Skin epidermis (tissue), 12 donors: Measurements from ENCODE around the gene AFG3L2.
"Not testable (repeated sequence)": the region's sequence is repeated elsewhere in the genome, so short reads cannot be mapped to it uniquely, and the experiment has no call there.

Experiments
- H3K27ac ChIP-seq, 21 experiments: fragments of 200-600 bp; sonication (generic) in 11 of 21; one replicate each; pipeline ENCODE4 v1.5.0; 2020; ENCODE audit warnings: mild to moderate bottlenecking in 3 of 21, inconsistent platforms in 2 of 21, moderate library complexity in 2 of 21
- H3K4me3 ChIP-seq, 7 experiments: fragments of 200-600 bp; sonication (generic) in 2 of 7; one replicate each; pipeline ENCODE4 v1.5.0; 2020; ENCODE audit warnings: inconsistent platforms in 2 of 7, mild to moderate bottlenecking in 2 of 7, moderate library complexity in 1 of 7

The AFG3L2 gene

GRCh38 chr18:12376754-12377555, at the start of gene AFG3L2:
TSS of gene AFG3L2 (minus strand) at chr18:12377227. CDS start at chr18:12377082, 145 bp downstream.
- peak within 1 kb of the TSS; percentile 56 to 96 (median 78) for H3K4me3 ChIP-seq
- H3K27ac ChIP-seq: peak within 1 kb of the TSS; percentile 91 to 100 (median 98)

- no peak overlapping the region for H3K27ac ChIP-seq
- H3K4me3 ChIP-seq: no peak overlapping the region
Measured at GRCh38 chr18:12424252-12424651, 47.2 kb upstream of the AFG3L2 start.

- Histone ChIP-seq H3K4me3 (no peak overlapping the region), H3K27ac (no peak overlapping the region)
Measured at GRCh38 chr18:12423820-12424219, 46.8 kb upstream of the AFG3L2 start.

GRCh38 chr18:12423393-12423792, 46.4 kb upstream of the AFG3L2 start:
- Histone ChIP-seq H3K4me3 (no peak overlapping the region), H3K27ac (no peak overlapping the region)

GRCh38 chr18:12422936-12423335, 45.9 kb upstream of the AFG3L2 start:
- Histone ChIP-seq H3K27ac (no peak overlapping the region), H3K4me3 (no peak overlapping the region)

GRCh38 chr18:12421732-12422131, 44.7 kb upstream of the AFG3L2 start:
- Histone ChIP-seq H3K4me3 (no peak overlapping the region), H3K27ac (no peak overlapping the region)

GRCh38 chr18:12420821-12421421, 43.9 kb upstream of the AFG3L2 start:
- Histone ChIP-seq H3K4me3 (peak overlapping the region in 6 of 7 experiments; percentile 26 to 60 (median 50)), H3K27ac (peak overlapping the region in 4 of 21 experiments; percentile 5 to 56 (median 18))

GRCh38 chr18:12417687-12418086, 40.7 kb upstream of the AFG3L2 start:
- no peak overlapping the region for H3K4me3 ChIP-seq

GRCh38 chr18:12416098-12416729, 39.2 kb upstream of the AFG3L2 start:
- no peak overlapping the region for H3K4me3 ChIP-seq
- peak overlapping the region in 11 of 21 experiments; percentile 1 to 69 (median 40) for H3K27ac ChIP-seq

More at GRCh38 chr18:12417687-12418086, 40.7 kb upstream of the AFG3L2 start:
- no peak overlapping the region for H3K27ac ChIP-seq

GRCh38 chr18:12411456-12411855, 34.4 kb upstream of the AFG3L2 start:
- no peak overlapping the region for H3K27ac ChIP-seq

GRCh38 chr18:12410747-12411146, 33.7 kb upstream of the AFG3L2 start:
- not testable (repeated sequence) for H3K4me3 ChIP-seq, H3K27ac ChIP-seq

More at GRCh38 chr18:12411456-12411855, 34.4 kb upstream of the AFG3L2 start:
- no peak overlapping the region for H3K4me3 ChIP-seq

- no peak overlapping the region for H3K4me3 ChIP-seq
- H3K27ac ChIP-seq: no peak overlapping the region
Measured at GRCh38 chr18:12410081-12410481, 33.1 kb upstream of the AFG3L2 start.

- Histone ChIP-seq H3K27ac (no peak overlapping the region), H3K4me3 (no peak overlapping the region)
Measured at GRCh38 chr18:12409469-12409868, 32.4 kb upstream of the AFG3L2 start.

- H3K27ac ChIP-seq: peak overlapping the region in 19 of 21 experiments; percentile 56 to 91 (median 79)
- peak overlapping the region; percentile 46 to 54 (median 47) for H3K4me3 ChIP-seq
Measured at GRCh38 chr18:12408247-12408869, 31.3 kb upstream of the AFG3L2 start.

GRCh38 chr18:12406371-12407111, 29.5 kb upstream of the AFG3L2 start:
- H3K27ac ChIP-seq: no peak overlapping the region
- H3K4me3 ChIP-seq: no peak overlapping the region

- no peak overlapping the region for H3K4me3 ChIP-seq
- H3K27ac ChIP-seq: no peak overlapping the region
Measured at GRCh38 chr18:12405066-12405465, 28.0 kb upstream of the AFG3L2 start.

- Histone ChIP-seq H3K27ac (peak overlapping the region in 2 of 21 experiments; percentile 1 to 26), H3K4me3 (no peak overlapping the region)
Measured at GRCh38 chr18:12403601-12404506, 26.8 kb upstream of the AFG3L2 start.

- H3K27ac ChIP-seq: no peak overlapping the region
- H3K4me3 ChIP-seq: no peak overlapping the region
Measured at GRCh38 chr18:12401881-12402280, 24.9 kb upstream of the AFG3L2 start.
